GM18505 (cell line): ENCODE measurements around the gene CEP250.

Experiments used
- ATAC-seq: cut with Tn5 transposase; IDR thresholded peaks from one replicate; pipeline ENCODE4 v1.9.1; 2021; ENCODE audit not compliant: unreplicated experiment
- POLR2A ChIP-seq: IDR thresholded peaks from 4 replicates; pipeline ENCODE4 v1.6.1; 2011; ENCODE audit warnings: borderline replicate concordance; ENCODE audit not compliant: insufficient read depth, insufficient read length; ENCODE audit errors: extremely low read depth

Gene CEP250

GRCh38 chr20:35491823-35492222 is 36.4 kb downstream of the CEP250 start:
- no peak for TF ChIP-seq POLR2A
- ATAC-seq: no peak

GRCh38 chr20:35492352-35492751 is 37.0 kb downstream of the CEP250 start:
- TF ChIP-seq POLR2A: no peak
- ATAC-seq: no peak

- no peak for TF ChIP-seq POLR2A
- ATAC-seq: no peak
These were observed 41.1 kb downstream of the CEP250 start for GRCh38 chr20:35496481-35496880.

- ATAC-seq: no peak
- TF ChIP-seq POLR2A: no peak
These were observed 41.9 kb downstream of the CEP250 start for GRCh38 chr20:35497320-35497719.

- TF ChIP-seq POLR2A: no peak
- ATAC-seq: no peak
These were observed 42.4 kb downstream of the CEP250 start for GRCh38 chr20:35497780-35498189.

- ATAC-seq: no peak
- TF ChIP-seq POLR2A: no peak
These were observed 43.9 kb downstream of the CEP250 start for GRCh38 chr20:35499271-35499670.

GRCh38 chr20:35502352-35502751 is 47.0 kb downstream of the CEP250 start:
- ATAC-seq: peak; percentile 55
- TF ChIP-seq POLR2A: no peak

- no peak for ATAC-seq
- TF ChIP-seq POLR2A: no peak
These were observed 47.9 kb downstream of the CEP250 start for GRCh38 chr20:35503281-35503680.

GRCh38 chr20:35503841-35504561 is 48.6 kb downstream of the CEP250 start:
- TF ChIP-seq POLR2A: no peak
- no peak for ATAC-seq

GRCh38 chr20:35504751-35505150 is 49.4 kb downstream of the CEP250 start:
- TF ChIP-seq POLR2A: no peak
- ATAC-seq: no peak

- no peak for TF ChIP-seq POLR2A
- ATAC-seq: no peak
These were observed 50.8 kb downstream of the CEP250 start for GRCh38 chr20:35506179-35506578.

GRCh38 chr20:35506872-35507638 is 51.7 kb downstream of the CEP250 start:
- ATAC-seq: no peak
- TF ChIP-seq POLR2A: no peak

- TF ChIP-seq POLR2A: no peak
- no peak for ATAC-seq
These were observed 53.3 kb downstream of the CEP250 start for GRCh38 chr20:35508493-35509218.

GRCh38 chr20:35510951-35511735 is 55.7 kb downstream of the CEP250 start:
- no peak for TF ChIP-seq POLR2A
- no peak for ATAC-seq
